ENCODE measurements around the gene MOGAT2. TPM values are rescaled to one million over a fixed set of nuclear protein-coding genes. Genes with fewer than 3 reads are reported as not detected.

Gene MOGAT2
- total RNA-seq, 1 donor from 2014 or later: not detected

DNA sequence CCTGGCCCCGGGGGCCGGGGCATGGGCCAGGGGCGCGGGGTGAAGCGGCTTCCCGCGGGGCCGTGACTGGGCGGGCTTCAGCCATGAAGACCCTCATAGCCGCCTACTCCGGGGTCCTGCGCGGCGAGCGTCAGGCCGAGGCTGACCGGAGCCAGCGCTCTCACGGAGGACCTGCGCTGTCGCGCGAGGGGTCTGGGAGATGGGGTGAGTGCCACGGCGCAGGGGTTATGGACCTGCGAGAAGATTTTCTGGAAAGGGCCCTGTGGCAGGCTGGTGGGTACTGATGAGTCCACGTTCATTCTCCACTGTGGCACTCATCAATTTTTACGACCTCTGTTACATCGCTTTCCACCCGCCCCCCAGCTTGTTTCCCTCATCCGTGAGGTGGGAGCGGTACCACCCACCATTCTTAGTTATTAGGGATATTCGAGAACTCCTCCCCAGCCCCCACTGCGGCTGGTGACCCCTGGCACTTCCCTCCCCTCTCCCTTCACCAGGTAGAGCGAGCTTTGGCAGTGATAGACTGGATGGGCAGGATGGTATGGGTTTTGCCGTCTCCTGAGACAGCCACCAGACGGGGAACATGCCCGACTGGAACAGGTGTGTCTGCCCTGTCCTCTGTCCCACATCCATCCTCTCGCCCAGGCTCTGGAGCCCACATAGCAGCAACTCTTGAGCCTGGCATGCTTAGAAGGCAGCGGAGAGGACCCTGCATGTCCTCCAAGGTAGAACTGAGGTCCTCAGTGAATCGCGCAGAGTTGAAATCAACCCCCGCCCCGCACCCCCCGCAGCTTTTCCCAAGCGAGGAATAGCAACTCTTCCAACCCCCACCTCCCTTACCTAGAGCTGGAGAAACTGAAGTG, 51.5 kb downstream of the MOGAT2 start:
- H3K4me3 ChIP-seq: peak overlapping the region; percentile 66 to 69
- intact Hi-C loops (cut with DNase I): loop anchor here (5.0 to 10.0 kb wide), 2 partner anchors 62 to 224 kb away; no protein-coding TSS in a partner anchor
- peak overlapping the region in 1 of 2 donors; percentile 31 for H3K27ac ChIP-seq
- H3K4me1 ChIP-seq: peaks cover 9 to 13% of the 10 kb centered on the region in 2 donors
- no peaks in the 10 kb centered on the region for H3K9me3 ChIP-seq
- H3K27me3 ChIP-seq: no peaks in the 10 kb centered on the region
- TF ChIP-seq, protein P1, sequence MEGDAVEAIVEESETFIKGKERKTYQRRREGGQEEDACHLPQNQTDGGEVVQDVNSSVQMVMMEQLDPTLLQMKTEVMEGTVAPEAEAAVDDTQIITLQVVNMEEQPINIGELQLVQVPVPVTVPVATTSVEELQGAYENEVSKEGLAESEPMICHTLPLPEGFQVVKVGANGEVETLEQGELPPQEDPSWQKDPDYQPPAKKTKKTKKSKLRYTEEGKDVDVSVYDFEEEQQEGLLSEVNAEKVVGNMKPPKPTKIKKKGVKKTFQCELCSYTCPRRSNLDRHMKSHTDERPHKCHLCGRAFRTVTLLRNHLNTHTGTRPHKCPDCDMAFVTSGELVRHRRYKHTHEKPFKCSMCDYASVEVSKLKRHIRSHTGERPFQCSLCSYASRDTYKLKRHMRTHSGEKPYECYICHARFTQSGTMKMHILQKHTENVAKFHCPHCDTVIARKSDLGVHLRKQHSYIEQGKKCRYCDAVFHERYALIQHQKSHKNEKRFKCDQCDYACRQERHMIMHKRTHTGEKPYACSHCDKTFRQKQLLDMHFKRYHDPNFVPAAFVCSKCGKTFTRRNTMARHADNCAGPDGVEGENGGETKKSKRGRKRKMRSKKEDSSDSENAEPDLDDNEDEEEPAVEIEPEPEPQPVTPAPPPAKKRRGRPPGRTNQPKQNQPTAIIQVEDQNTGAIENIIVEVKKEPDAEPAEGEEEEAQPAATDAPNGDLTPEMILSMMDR (IDR thresholded peaks at IDR 0.05): no peak
- no peaks in the 10 kb centered on the region for H3K36me3 ChIP-seq
- no peak for DNase-seq (ENCODE audit: low spot score in 2 of 2)

DNA sequence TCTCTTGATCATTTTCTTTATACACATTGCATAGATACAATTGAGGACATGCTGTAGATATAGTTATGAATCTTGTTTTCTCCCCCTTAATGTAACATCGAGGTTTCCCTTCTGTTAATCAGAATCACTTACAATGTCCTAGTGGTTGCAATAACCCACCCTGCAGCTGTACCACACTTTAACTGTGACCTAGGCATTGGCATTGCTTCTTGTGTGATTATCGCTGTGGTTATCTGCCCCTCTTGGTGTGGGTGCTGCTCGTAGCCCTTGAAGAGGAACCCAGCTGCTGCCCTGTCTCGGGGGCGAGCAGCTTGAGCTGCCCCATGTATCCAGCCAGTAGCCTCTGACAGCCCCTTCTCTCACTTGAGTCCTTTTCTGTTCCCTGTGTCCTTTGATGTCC, 52.5 kb downstream of the MOGAT2 start:
- H3K27me3 ChIP-seq: no peaks in the 10 kb centered on the region
- H3K4me1 ChIP-seq: peaks cover 9 to 13% of the 10 kb centered on the region in 2 donors
- TF ChIP-seq, protein P1 (IDR thresholded peaks at IDR 0.05): no peak
- DNase-seq (ENCODE audit: low spot score in 2 of 2): no peak
- H3K36me3 ChIP-seq: no peaks in the 10 kb centered on the region
- intact Hi-C loops (cut with DNase I): no loop called here
- H3K9me3 ChIP-seq: no peaks in the 10 kb centered on the region
- H3K27ac ChIP-seq: no peak overlapping the region
- no peak overlapping the region for H3K4me3 ChIP-seq

DNA sequence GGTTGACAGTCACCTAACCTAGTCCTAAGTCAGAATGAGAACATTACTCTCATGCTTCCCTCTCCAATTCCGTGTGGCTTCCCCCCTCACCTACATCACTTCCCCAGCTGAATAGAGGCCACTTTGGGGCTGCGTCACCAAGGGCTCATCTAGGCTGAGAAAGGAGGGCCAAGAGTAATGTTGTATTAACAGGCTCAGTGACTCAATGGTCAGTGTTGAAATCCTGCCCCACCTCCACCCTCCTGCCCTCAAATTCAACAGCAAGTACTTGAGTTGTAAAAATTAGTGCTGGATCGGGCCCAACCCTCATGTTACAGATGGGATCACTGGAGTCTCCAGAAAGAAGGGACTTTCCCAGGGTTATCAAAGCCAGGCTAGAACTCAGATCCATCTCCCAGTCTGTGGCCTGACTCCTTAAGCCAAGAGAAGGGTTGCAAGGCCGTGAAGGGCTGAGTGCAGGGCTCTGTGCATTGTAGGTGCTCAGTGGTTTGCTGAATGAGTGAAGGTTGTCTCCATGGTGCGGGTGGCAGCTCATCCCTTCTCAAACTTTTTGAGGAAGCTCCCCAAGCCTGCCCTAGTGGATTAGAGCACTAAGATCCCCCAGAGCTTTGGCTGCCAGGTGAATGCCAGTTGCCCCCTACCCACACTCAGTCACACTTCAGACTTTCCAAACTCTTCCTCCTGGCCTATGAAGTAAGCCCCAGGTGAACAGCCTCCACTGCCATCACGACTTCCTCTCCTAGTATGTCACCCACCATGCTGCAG, 54.2 kb downstream of the MOGAT2 start:
- peak in 1 of 2 donors; percentile 75 for DNase-seq (ENCODE audit: low spot score in 2 of 2)

DNA sequence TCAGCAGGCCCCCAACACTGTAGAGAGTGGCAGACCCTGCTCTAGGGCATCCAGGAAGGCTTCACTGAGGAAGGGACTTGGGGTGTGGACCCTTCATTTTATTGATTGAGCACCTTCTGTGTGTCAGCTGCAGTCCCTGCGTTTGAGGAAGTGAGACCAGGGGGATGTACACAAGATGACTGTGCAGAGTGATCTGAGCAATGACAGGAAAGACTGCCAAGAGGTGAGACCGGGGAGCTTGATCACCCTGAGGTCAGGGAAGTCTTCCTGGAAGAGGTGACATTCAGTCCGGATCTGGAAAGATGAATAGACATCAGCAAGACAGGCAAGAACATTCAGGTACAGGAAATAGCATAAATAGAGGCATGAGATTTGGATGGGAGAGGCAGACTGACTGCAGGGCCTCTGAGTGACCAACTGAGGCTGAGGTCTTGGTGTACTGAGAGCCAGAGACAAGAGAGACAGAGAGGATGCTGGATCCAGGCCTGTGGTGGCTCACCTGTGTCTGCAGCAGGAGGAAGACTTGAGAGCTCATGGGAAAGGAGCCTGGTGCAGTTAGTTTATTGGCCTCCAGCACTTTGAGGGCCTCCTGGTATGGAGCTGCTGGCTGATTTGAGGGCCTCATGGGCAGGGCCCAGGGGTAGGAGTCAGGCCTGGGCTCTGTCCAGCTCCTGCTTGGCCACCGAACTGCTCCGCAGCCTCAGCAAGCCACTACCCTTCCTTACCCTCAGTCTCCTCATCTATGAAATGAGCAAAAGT, 56.1 kb downstream of the MOGAT2 start:
- Histone ChIP-seq H3K27ac (no peak overlapping the region), H3K36me3 (no peaks in the 10 kb centered on the region), H3K9me3 (no peaks in the 10 kb centered on the region), H3K4me1 (peaks cover 0 to 5% of the 10 kb centered on the region in 2 donors), H3K27me3 (no peaks in the 10 kb centered on the region), H3K4me3 (no peak overlapping the region)
- DNase-seq (ENCODE audit: low spot score in 2 of 2): no peak
- TF ChIP-seq, protein P1 (IDR thresholded peaks at IDR 0.05): no peak
- intact Hi-C loops (cut with DNase I): no loop called here

More for the DNA sequence above, 54.2 kb downstream of the MOGAT2 start:
- Histone ChIP-seq H3K36me3 (no peaks in the 10 kb centered on the region), H3K27me3 (no peaks in the 10 kb centered on the region), H3K27ac (no peak overlapping the region), H3K4me1 (peaks cover 9 to 13% of the 10 kb centered on the region in 2 donors), H3K9me3 (no peaks in the 10 kb centered on the region), H3K4me3 (no peak overlapping the region)
- TF ChIP-seq, protein P1 (IDR thresholded peaks at IDR 0.05): no peak
- intact Hi-C loops (cut with DNase I): no loop called here

DNA sequence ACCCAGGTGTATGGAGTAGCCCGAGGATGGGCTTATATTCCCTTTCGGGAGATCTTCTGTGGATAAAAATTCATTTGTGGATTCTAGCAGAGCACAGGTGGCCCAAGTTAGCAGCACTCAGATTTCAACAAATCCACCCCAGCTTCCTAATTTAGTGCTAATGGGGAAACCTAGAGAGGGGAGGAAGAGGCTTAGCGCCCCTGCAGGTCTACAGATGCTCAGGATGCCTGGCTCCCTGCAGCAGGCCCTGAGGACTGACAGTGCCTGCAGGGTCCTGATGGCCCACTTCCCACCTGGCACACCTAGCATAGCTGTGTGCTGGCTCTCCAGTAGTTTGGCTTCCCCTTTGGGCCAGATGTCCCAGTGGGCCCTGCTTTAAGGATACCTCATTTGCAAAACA, 57.4 kb downstream of the MOGAT2 start:
- Histone ChIP-seq H3K36me3 (no peaks in the 10 kb centered on the region), H3K4me3 (no peak overlapping the region), H3K9me3 (no peaks in the 10 kb centered on the region), H3K27ac (no peak overlapping the region), H3K27me3 (no peaks in the 10 kb centered on the region), H3K4me1 (no peaks in the 10 kb centered on the region)
- TF ChIP-seq, protein P1 (IDR thresholded peaks at IDR 0.05): no peak
- intact Hi-C loops (cut with DNase I): no loop called here
- DNase-seq (ENCODE audit: low spot score in 2 of 2): no peak
